HEK293T (cell line): ENCODE measurements around the gene MOV10L1.

ENCODE experiments used
- CTCF ChIA-PET: fragments of 350-600 bp; formaldehyde crosslinking; extraction: SDS; loops from one replicate; lab custom pipeline; 2021; ENCODE audit warnings: antibody characterized with exemption, inconsistent platforms; lab: Yijun Ruan, JAX
- POLR2A ChIA-PET: fragments of 350-600 bp; formaldehyde crosslinking; extraction: SDS; loops from one replicate; lab custom pipeline; 2020; ENCODE audit warnings: antibody characterized with exemption, inconsistent platforms; lab: Yijun Ruan, JAX
- DNase-seq: peaks from one replicate; pipeline ENCODE4 v3.0.0; 2012; ENCODE audit warnings: mixed read lengths; ENCODE audit errors: extremely low spot score
- ARNT ChIP-seq: fragments of 450-650 bp; IDR thresholded peaks from 2 replicates; pipeline ENCODE4 v1.6.1; 2017; ENCODE audit warnings: mild to moderate bottlenecking
- BHLHE40 ChIP-seq: fragments of 450-650 bp; IDR thresholded peaks from 2 replicates; pipeline ENCODE4 v1.6.1; 2016; ENCODE audit warnings: mild to moderate bottlenecking, moderate library complexity, borderline replicate concordance
- CTBP1 ChIP-seq: fragments of 450-650 bp; IDR thresholded peaks from 2 replicates; pipeline ENCODE4 v1.6.1; 2016; ENCODE audit warnings: borderline replicate concordance
- ELF4 ChIP-seq: fragments of 450-650 bp; IDR thresholded peaks from 2 replicates; pipeline ENCODE4 v1.6.1; 2017; ENCODE audit warnings: antibody characterized with exemption
- FOXA1 ChIP-seq: fragments of 450-650 bp; IDR thresholded peaks from 2 replicates; pipeline ENCODE4 v1.6.1; 2016; ENCODE audit warnings: mild to moderate bottlenecking
- FOXK2 ChIP-seq: fragments of 450-650 bp; IDR thresholded peaks from 2 replicates; pipeline ENCODE4 v1.6.1; 2016; ENCODE audit warnings: mild to moderate bottlenecking
- FOXM1 ChIP-seq: fragments of 450-650 bp; IDR thresholded peaks from 2 replicates; pipeline ENCODE4 v1.6.1; 2017; ENCODE audit warnings: mild to moderate bottlenecking, borderline replicate concordance
- HDGF ChIP-seq: fragments of 450-650 bp; IDR thresholded peaks from 2 replicates; pipeline ENCODE4 v1.6.1; 2017; ENCODE audit warnings: antibody characterized with exemption, borderline replicate concordance
- L3MBTL2 ChIP-seq: fragments of 450-650 bp; conservative IDR thresholded peaks from 2 replicates; pipeline ENCODE4 v1.6.1; 2016; ENCODE audit warnings: mild to moderate bottlenecking
- LEF1 ChIP-seq: fragments of 450-650 bp; IDR thresholded peaks from 2 replicates; pipeline ENCODE4 v1.6.1; 2017; ENCODE audit warnings: mild to moderate bottlenecking, borderline replicate concordance
- NFRKB ChIP-seq: fragments of 450-650 bp; IDR thresholded peaks from 2 replicates; pipeline ENCODE4 v1.6.1; 2016; ENCODE audit warnings: mild to moderate bottlenecking, moderate library complexity
- PKNOX1 ChIP-seq: fragments of 450-650 bp; IDR thresholded peaks from 2 replicates; pipeline ENCODE4 v1.6.1; 2016
- SP1 ChIP-seq: fragments of 450-650 bp; IDR thresholded peaks from 2 replicates; pipeline ENCODE4 v1.6.1; 2017
- SUZ12 ChIP-seq: fragments of 450-650 bp; IDR thresholded peaks from 2 replicates; pipeline ENCODE4 v1.6.1; 2016; ENCODE audit warnings: mild to moderate bottlenecking
- TARDBP ChIP-seq: fragments of 450-650 bp; IDR thresholded peaks from 2 replicates; pipeline ENCODE4 v1.6.1; 2016
- ZNF384 ChIP-seq: fragments of 450-650 bp; IDR thresholded peaks from 2 replicates; pipeline ENCODE4 v1.6.1; 2016

The MOV10L1 gene

GRCh38 chr22:50057278-50058060 lies 32.3 kb upstream of the MOV10L1 start:
- CTCF ChIA-PET: no interaction called here

GRCh38 chr22:50058061-50058905 lies 31.5 kb upstream of the MOV10L1 start, which contains the start of gene TTLL8:
TSS of gene TTLL8 (minus strand) at chr22:50058298.
- POLR2A ChIA-PET: interaction anchor here (1.0 kb wide), 1 partner anchor 19 kb away, joined by 3 read pairs; no protein-coding TSS in a partner anchor
- DNase-seq: no peak
- CTCF ChIA-PET: interaction anchor here (1.1 to 1.3 kb wide), 2 partner anchors 8 to 62 kb away, joined by 3 read pairs; no protein-coding TSS in a partner anchor
- TF ChIP-seq LEF1 (no peak), ELF4 (no peak), SP1 (no peak), FOXM1 (no peak), PKNOX1 (no peak), ZNF384 (no peak), CTBP1 (no peak), FOXK2 (no peak)

More at GRCh38 chr22:50057278-50058060, 32.3 kb upstream of the MOV10L1 start:
- POLR2A ChIA-PET: no interaction called here
- DNase-seq: no peak
- no peak for TF ChIP-seq BHLHE40
- TF ChIP-seq ARNT: no peak
- no peak for TF ChIP-seq HDGF
- TF ChIP-seq TARDBP: no peak
- TF ChIP-seq ELF4: no peak
- TF ChIP-seq PKNOX1: no peak
- TF ChIP-seq FOXM1: no peak
- TF ChIP-seq NFRKB: no peak
- TF ChIP-seq ZNF384: no peak
- no peak for TF ChIP-seq SUZ12
- no peak for TF ChIP-seq CTBP1
- no peak for TF ChIP-seq LEF1
- no peak for TF ChIP-seq L3MBTL2
- no peak for TF ChIP-seq SP1
- no peak for TF ChIP-seq FOXA1
- no peak for TF ChIP-seq FOXK2

- ChIA-PET POLR2A (interaction anchor here (0.7 to 1.0 kb wide), 2 partner anchors 9 to 18 kb away, joined by 3 read pairs; no protein-coding TSS in a partner anchor), CTCF (interaction anchor here (0.5 to 1.3 kb wide), 7 partner anchors 8 to 120 kb away, joined by 3 to 4 read pairs (median 3); no protein-coding TSS in a partner anchor)
- no peak for TF ChIP-seq L3MBTL2
- no peak for TF ChIP-seq FOXM1
- no peak for TF ChIP-seq FOXA1
- TF ChIP-seq SUZ12: no peak
- no peak for TF ChIP-seq TARDBP
- no peak for TF ChIP-seq ELF4
- no peak for TF ChIP-seq BHLHE40
- no peak for TF ChIP-seq NFRKB
- no peak for TF ChIP-seq SP1
- no peak for TF ChIP-seq HDGF
- TF ChIP-seq FOXK2: no peak
- no peak for TF ChIP-seq ZNF384
- no peak for TF ChIP-seq ARNT
- TF ChIP-seq CTBP1: no peak
- peak; percentile 54 for DNase-seq
Observed at GRCh38 chr22:50058906-50059880, 30.6 kb upstream of the MOV10L1 start.

GRCh38 chr22:50059881-50060262 lies 29.9 kb upstream of the MOV10L1 start:
- POLR2A ChIA-PET: no interaction called here
- CTCF ChIA-PET: interaction anchor here (1.0 to 1.1 kb wide), 2 partner anchors 26 to 29 kb away, joined by 3 to 4 read pairs; no protein-coding TSS in a partner anchor
- DNase-seq: no peak
- TF ChIP-seq L3MBTL2 (no peak), ARNT (no peak), SUZ12 (no peak), NFRKB (no peak)

GRCh38 chr22:50060441-50061140 lies 29.2 kb upstream of the MOV10L1 start:
- ChIA-PET POLR2A (no interaction called here), CTCF (no interaction called here)
- no peak for DNase-seq
- TF ChIP-seq BHLHE40 (no peak), NFRKB (no peak), LEF1 (no peak), FOXM1 (no peak), ELF4 (no peak), FOXA1 (no peak), HDGF (no peak), FOXK2 (no peak), SUZ12 (no peak), CTBP1 (no peak)
